ENCODE data around the gene CCDC141. TPM values are rescaled to one million over a fixed set of nuclear protein-coding genes. Genes with fewer than 3 reads are reported as not detected.

Gene CCDC141
- polyA plus RNA-seq, 1 donor from 2014 or later = 0.27 TPM

DNA sequence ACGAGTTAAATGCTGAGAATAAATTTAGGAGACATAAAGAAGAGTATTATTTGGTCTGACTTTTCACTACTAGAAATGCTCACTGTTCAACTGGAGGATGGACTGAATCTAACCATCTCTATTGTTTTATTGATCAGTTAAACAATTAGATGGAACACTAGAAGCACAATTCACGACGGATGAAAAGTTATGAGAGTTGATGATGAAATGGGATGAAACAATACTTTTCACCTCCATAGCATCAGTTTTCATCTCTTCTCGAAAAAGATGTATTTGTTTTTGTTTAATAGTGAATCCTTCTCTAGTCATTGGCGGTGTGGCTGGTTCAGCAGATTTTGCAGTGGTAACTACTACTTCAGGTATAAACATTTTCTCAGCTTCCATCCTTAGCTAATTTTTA lies 262.0 kb downstream of the CCDC141 start:
- H3K4me3 ChIP-seq (ENCODE audit: low read length) = no peak overlapping the region
- TF ChIP-seq EZH2 (IDR thresholded peaks at IDR 0.05; ENCODE audit: borderline replicate concordance, insufficient read depth, low read length, poor library complexity, severe bottlenecking) (no peak), REST (IDR thresholded peaks at IDR 0.05; ENCODE audit: borderline replicate concordance) (no peak), MXI1 (conservative IDR thresholded peaks at IDR 0.05; ENCODE audit: poor library complexity, severe bottlenecking) (no peak), POLR2AphosphoS5 (IDR thresholded peaks at IDR 0.05) (no peak), EP300 (conservative IDR thresholded peaks at IDR 0.05; ENCODE audit: poor library complexity, severe bottlenecking) (no peak), TAF1 (IDR thresholded peaks at IDR 0.05; ENCODE audit: low read depth) (no peak), RAD21 (conservative IDR thresholded peaks at IDR 0.05) (no peak), SMC3 (conservative IDR thresholded peaks at IDR 0.05; ENCODE audit: poor library complexity) (no peak)
- TF ChIP-seq, protein P1, sequence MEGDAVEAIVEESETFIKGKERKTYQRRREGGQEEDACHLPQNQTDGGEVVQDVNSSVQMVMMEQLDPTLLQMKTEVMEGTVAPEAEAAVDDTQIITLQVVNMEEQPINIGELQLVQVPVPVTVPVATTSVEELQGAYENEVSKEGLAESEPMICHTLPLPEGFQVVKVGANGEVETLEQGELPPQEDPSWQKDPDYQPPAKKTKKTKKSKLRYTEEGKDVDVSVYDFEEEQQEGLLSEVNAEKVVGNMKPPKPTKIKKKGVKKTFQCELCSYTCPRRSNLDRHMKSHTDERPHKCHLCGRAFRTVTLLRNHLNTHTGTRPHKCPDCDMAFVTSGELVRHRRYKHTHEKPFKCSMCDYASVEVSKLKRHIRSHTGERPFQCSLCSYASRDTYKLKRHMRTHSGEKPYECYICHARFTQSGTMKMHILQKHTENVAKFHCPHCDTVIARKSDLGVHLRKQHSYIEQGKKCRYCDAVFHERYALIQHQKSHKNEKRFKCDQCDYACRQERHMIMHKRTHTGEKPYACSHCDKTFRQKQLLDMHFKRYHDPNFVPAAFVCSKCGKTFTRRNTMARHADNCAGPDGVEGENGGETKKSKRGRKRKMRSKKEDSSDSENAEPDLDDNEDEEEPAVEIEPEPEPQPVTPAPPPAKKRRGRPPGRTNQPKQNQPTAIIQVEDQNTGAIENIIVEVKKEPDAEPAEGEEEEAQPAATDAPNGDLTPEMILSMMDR (IDR thresholded peaks at IDR 0.05; ENCODE audit: poor library complexity, severe bottlenecking) = no peak
- H3K27me3 ChIP-seq (ENCODE audit: insufficient read depth, low read depth, low read length) = no peaks in the 10 kb centered on the region
- H3K79me2 ChIP-seq (replicated peaks; ENCODE audit: insufficient read depth, low read length) = no peaks in the 10 kb centered on the region
- no peaks in the 10 kb centered on the region for H3K36me3 ChIP-seq (ENCODE audit: insufficient read depth, low read length)
- no peak overlapping the region for H3K27ac ChIP-seq (ENCODE audit: low read length)
- no peaks in the 10 kb centered on the region for H3F3A ChIP-seq (ENCODE audit: insufficient read depth, low read length, poor library complexity, severe bottlenecking)
- H3K9me3 ChIP-seq (ENCODE audit: low read length) = no peaks in the 10 kb centered on the region
- no peak overlapping the region for H3K9ac ChIP-seq (ENCODE audit: low read length)
- no peak overlapping the region for H2AFZ ChIP-seq (ENCODE audit: low read depth, low read length)
- no peaks in the 10 kb centered on the region for H4K20me1 ChIP-seq (ENCODE audit: insufficient read depth)
- H3K9me2 ChIP-seq (ENCODE audit: insufficient read depth, low read length) = no peaks in the 10 kb centered on the region
- no peak overlapping the region for H3K4me2 ChIP-seq (ENCODE audit: low read length)

- H3K9me2 ChIP-seq (ENCODE audit: insufficient read depth, low read length) = no peaks in the 10 kb centered on the region
- no peak overlapping the region for H2AFZ ChIP-seq (ENCODE audit: low read depth, low read length)
- H3K36me3 ChIP-seq (ENCODE audit: insufficient read depth, low read length) = no peaks in the 10 kb centered on the region
- no peaks in the 10 kb centered on the region for H3K27me3 ChIP-seq (ENCODE audit: insufficient read depth, low read depth, low read length)
- no peaks in the 10 kb centered on the region for H3K79me2 ChIP-seq (replicated peaks; ENCODE audit: insufficient read depth, low read length)
- H3K4me3 ChIP-seq (ENCODE audit: low read length) = no peak overlapping the region
- H3K4me2 ChIP-seq (ENCODE audit: low read length) = no peak overlapping the region
- H4K20me1 ChIP-seq (ENCODE audit: insufficient read depth) = no peaks in the 10 kb centered on the region
- TF ChIP-seq EP300 (conservative IDR thresholded peaks at IDR 0.05; ENCODE audit: poor library complexity, severe bottlenecking) = no peak
- no peak for TF ChIP-seq TAF1 (IDR thresholded peaks at IDR 0.05; ENCODE audit: low read depth)
- no peak for TF ChIP-seq RAD21 (conservative IDR thresholded peaks at IDR 0.05)
- TF ChIP-seq REST (IDR thresholded peaks at IDR 0.05; ENCODE audit: borderline replicate concordance) = no peak
- TF ChIP-seq, protein P1 (IDR thresholded peaks at IDR 0.05; ENCODE audit: poor library complexity, severe bottlenecking) = no peak
- TF ChIP-seq POLR2AphosphoS5 (IDR thresholded peaks at IDR 0.05) = no peak
- TF ChIP-seq MXI1 (conservative IDR thresholded peaks at IDR 0.05; ENCODE audit: poor library complexity, severe bottlenecking) = no peak
- TF ChIP-seq EZH2 (IDR thresholded peaks at IDR 0.05; ENCODE audit: borderline replicate concordance, insufficient read depth, low read length, poor library complexity, severe bottlenecking) = no peak
- no peak for TF ChIP-seq SMC3 (conservative IDR thresholded peaks at IDR 0.05; ENCODE audit: poor library complexity)
- H3K9me3 ChIP-seq (ENCODE audit: low read length) = no peaks in the 10 kb centered on the region
- no peaks in the 10 kb centered on the region for H3F3A ChIP-seq (ENCODE audit: insufficient read depth, low read length, poor library complexity, severe bottlenecking)
- H3K27ac ChIP-seq (ENCODE audit: low read length) = no peak overlapping the region
- no peak overlapping the region for H3K9ac ChIP-seq (ENCODE audit: low read length)
Measured at GRCh38 chr2:178787155-178787554, 262.8 kb downstream of the CCDC141 start.

Measured in neural cell (in vitro differentiated cells).